Adipose tissue (tissue), 3 donors: ENCODE data around the gene PPIL1. TPM values are rescaled to one million over a fixed set of nuclear protein-coding genes. Genes with fewer than 3 reads are reported as not detected.

ENCODE experiments used
- H3K27ac ChIP-seq: one replicate; pipeline ENCODE4 v1.5.1; 2013; ENCODE audit warnings: low read depth, low read length
- WGBS, 3 donors: extraction: QIAGEN DNeasy Blood & Tissue Kit; methylation state at CpG; one replicate each; pipeline ENCODE4 v1.1.7; 2013; 5-methylcytosine and 5-hydroxymethylcytosine counted together
- polyA plus RNA-seq, 3 donors: library from polyadenylated mRNA; stranded (reverse); fragments of 200-250 nt; gene quantifications; one replicate each; pipeline ENCODE4 v1.2.3, GENCODE V29; 2013
- donor health status: healthy with polysubstance abuse.
- donor health status: Bipolar disorder and iron deficiency.
- donor health status: healthy.

PPIL1 gene
- polyA plus RNA-seq, 3 donors = 13.0 to 46.3 (median 13.3) TPM

DNA sequence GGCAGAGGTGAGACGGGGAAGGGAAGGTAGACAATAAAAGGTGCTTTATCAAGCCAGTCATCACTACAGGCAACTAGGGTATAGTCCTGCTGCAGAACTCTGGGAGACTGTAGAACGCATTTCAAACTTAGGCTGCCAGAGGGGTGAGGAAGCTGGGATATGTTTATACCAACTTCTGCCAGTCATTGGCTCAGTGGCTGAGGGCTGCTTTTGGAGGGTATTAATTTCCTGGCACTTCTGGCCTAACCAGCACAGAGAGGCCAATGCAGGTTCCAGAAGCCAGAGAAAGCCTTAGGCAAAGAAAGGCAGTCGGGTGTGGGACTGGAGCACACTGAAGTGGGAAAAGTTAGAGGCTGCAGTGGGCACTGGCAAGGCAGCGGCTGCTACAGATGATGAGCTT, 31.4 kb downstream of the PPIL1 start:
- 92 to 98% (median 95%) methylated on average over 4 of the region's 4 CpGs for WGBS, 3 donors
- H3K27ac ChIP-seq = no peak overlapping the region

DNA sequence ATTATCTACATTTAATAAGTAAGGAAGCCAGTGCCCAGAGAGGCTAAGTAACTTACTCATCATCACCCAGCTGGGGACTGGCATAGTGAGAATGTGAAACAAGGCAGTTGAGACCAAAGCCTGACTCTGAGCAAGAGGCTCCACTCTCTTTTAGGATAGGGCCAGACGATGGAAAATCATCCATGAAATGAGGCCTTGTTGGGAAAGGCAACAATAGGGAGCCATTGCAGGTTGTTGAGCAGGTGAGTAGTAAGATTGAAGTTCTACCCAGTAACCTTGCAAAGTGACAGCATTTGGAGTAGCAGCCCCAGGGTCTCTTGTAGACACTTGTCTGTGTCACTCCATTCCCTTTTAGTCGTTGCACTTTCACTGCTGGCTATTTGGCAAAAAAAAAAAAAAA, 32.8 kb downstream of the PPIL1 start:
- 87 to 92% (median 90%) methylated on average over 2 of the region's 2 CpGs for WGBS, 3 donors
- H3K27ac ChIP-seq = no peak overlapping the region

DNA sequence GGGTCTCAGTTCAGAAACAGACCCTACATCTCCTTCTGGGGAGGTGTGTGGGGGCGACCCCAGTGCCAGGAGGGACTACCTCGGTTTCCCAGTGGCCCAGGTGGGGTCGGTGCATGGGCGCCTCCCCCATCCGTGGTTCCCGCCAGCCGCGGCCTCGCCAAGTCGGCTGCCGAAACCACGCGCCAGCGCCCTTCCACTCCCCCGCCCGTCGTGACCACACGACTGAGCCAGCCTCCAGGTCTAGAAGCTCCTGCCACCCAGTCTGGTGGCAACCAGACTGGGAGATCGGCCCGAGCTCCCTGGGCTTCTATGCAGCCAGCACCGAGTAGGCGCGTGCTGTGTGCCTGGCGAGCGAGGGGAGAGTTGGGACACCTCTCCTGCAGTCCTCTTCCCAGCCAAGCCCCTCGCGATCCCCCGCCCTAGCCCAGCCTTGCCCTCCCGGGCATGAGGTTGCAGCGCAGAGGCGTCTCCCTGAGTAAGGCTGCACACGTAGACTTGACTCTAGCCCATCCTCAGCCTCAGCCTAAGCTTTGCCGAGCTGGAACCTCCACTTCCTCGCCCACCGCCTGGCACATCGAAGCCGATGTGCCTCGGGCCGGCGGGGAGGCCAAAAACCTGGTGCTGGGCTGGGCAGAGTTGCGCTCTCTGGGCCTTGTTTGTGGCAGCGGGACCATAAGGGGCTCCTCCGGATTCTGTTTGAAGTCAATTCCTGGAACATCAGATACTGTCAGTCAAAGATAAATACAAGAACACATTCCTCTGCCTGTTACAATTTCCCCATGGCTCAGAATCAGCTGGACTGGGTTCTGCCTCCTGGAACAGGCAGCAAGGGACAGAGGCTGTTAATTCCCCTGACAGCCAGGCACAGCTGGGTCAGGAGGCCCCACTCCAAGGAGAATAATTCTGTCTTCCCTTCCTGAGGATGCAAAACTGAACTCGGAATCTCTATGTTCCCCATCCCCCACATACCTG, 33.9 kb downstream of the PPIL1 start:
- no peak overlapping the region for H3K27ac ChIP-seq
- 15 to 22% (median 17%) methylated on average over 31 to 44 of the region's 44 CpGs for WGBS, 3 donors

DNA sequence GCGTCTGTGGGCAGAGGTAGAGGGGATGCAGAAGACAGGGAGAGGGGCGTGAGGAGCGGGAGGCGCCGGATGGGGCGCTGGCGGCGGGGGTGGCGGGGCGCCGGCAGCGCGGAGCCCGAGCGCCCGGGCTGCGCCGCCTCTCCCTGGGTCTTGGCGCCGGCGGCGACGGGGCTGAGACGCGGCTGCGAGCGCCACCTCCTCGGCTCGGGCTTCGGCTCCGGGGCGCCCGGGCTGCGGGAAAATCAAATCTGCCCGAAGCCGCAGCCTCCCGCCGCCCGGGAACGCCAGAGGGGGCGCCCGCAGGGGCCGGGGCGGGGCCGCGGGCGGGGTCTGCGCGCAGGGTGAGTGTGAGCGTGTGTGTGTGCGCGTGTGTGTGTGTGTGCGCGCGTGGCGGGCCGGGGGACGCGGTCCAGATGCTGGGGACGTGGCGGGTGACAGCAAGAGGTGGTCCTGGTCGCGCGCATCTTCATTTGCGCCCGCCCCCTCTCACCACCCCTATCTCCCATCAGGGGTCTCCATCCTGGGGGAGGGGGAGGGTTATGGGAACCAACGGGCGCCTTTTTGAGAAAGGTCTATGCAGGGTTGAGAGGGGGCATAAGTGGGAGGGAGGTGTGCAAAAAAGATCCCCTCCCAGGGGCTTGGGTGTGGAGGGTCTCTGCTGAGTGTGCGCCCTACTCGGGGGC, 34.7 kb downstream of the PPIL1 start:
- H3K27ac ChIP-seq = no peak overlapping the region
- WGBS, 3 donors = 0 to 2% (median 1%) methylated on average over 33 to 70 of the region's 70 CpGs

DNA sequence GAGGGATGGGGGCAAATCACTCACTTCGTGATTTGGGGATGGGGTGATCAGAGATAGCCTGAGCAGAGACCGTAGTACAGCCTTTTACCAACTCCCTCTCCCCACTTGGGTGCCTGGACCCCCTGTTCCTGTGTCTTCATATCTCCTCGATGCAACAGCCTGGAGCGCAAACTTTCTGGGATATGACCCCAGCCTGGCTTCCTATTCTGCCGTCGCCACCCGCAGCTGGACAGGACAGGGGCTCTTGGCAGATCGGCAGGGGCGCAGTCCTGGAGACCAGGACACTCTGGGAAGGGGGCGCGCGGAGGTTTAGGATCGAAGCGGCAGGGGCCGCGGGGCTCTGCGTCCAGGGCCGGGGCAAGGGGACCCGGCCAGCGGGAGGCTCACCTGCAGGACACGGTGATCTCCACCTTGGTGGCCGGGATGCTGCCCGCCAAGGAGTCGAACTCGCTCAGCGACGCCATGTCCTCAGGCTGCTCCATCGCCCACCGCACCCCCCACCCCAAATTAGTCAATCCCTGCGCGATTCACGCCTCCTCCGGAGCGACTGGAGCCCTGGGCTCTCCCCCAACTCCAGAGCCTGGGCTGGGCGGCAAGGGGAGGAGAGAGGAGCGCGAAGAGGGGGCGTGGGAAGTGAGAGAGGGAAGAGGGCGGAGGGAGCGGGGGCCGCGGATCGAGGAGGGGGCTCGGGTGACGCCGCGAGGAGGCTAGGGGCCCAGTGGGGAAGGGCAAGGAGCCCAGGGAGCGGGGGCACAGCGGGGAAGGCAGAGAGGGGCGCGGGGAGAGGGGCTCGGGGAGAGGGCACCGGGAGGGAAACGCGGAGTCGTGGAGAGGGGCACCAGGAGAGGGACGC, 35.5 kb downstream of the PPIL1 start, which contains the start of gene CPNE5:
Gene CPNE5, minus strand, starts transcription at position 549 of the 853 bp plus-strand sequence. Its CDS starts 67 bp downstream, at position 482.
- 8 to 19% (median 11%) methylated on average over 51 to 57 of the region's 57 CpGs for WGBS, 3 donors
- H3K27ac ChIP-seq = no peak within 1 kb of the TSS

DNA sequence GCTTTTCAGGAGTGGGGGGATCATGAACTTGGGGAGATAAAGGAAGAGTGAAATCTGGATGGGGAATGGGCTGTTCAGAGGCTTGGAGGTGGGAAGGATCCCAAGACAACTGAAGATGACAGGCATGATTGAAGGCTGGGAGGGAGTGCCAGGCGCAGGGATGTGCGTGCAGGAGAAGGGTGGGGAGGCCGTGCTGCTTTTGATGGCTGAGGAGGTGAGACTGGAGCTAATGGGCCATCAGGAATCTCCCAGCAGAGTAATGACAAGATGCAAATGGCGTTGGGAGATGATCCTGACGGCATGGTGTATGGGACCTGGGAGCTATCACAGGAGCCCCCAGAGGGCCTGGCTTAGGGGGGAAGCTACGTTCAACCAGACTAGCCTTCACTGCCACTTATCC, 36.9 kb downstream of the PPIL1 start:
- H3K27ac ChIP-seq = no peak overlapping the region
- WGBS, 3 donors = 96 to 97% (median 97%) methylated on average over 6 of the region's 6 CpGs

DNA sequence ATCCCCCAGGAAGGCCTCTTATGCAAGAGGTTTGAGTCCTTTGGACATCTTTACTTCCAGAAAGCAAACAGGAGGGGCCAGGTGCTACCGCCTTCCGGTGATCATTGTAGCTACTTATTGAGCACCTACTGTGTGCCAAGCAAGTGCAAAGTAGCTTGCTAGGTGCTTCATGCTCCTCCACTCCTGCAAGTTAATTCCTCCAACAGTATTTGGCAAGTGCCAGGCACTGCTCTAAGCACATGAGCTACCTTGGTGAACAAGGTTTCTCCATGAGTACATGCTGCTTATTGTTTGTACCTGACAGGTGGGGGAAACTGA, 37.6 kb downstream of the PPIL1 start:
- H3K27ac ChIP-seq = no peak overlapping the region
- 89 to 91% (median 89%) methylated on average over 2 of the region's 2 CpGs for WGBS, 3 donors

DNA sequence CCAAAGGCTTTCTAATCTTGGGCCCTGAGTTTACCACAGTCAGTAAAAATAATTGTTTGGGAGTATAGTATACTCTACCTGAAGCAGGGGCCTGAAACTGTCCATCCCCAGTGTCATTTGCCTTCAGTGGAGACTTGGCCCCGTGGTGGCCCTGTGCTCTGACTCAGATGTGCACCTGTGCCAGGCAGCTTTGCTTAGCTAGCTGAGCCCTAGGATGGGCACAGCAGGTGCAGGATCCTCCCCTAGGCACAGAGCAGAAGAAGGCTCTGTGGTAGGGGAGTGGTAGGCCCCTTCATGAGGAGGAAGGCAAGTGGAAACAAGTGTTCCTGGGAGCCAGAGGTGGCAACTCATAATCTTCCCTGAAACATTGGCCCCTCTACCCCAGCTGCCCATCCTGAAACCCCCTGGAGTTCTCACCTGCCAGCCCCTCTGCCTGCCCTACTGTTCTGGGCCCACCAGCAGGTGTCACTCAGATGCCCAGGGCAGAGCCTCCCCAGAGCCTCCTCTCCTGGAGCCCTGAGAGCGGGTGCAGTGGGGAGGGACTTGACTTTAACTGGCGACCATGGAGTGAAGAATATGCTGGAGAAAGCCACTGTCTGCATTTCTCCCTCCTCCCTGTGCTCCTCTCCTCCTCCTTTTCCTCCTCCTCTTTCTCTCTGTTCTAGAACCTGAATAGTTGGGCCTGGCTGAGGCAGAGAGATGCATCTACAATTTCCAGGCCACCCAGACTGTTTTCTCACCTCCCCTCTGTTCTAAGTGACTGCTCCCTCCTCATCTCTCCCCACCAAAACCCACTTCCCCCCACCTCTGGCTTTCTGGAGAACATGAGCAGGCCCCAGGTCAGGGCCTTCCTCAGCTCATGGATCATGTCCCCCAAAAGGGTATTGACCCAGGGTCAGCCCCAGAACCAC, 38.2 kb downstream of the PPIL1 start:
- no peak overlapping the region for H3K27ac ChIP-seq
- 83 to 90% (median 88%) methylated on average over 3 of the region's 3 CpGs for WGBS, 3 donors

DNA sequence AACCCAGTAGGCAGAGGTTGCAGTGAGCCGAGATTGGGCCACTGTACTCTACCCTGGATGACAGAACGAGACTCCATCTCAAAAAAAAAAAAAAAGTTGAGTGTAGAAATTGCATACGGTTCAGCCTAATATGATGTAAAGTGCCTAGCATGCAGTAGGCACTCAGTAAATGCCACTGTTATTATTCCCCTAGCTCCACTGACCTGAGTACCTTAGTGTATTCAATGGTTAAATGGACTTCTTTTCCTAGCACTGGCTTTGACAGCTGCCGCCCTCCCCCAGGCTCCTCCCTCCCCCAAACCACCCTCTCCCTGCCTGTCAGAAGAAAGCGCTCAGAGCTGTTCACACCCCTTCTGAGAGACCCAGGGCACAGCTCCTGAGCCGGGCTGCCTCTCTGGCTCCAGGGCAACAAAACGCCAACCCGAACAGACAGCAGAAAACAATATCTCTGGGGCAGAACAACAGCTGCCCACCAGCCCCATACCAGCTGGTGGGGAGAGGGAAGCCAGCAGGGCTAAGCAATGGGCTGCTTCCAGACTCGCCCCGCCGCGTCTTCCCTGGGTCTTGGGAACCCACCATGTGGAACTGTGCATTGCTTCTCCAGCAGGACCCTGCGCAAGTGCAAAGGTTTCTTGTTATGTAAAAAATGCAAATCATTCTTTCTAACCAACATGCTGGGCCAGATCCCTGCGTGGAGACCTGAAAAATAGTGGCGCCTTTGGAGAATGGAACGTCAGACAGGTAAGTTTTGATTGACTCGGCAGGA, 39.8 kb downstream of the PPIL1 start:
- 60 to 76% (median 67%) methylated on average over 17 of the region's 17 CpGs for WGBS, 3 donors
- no peak overlapping the region for H3K27ac ChIP-seq

DNA sequence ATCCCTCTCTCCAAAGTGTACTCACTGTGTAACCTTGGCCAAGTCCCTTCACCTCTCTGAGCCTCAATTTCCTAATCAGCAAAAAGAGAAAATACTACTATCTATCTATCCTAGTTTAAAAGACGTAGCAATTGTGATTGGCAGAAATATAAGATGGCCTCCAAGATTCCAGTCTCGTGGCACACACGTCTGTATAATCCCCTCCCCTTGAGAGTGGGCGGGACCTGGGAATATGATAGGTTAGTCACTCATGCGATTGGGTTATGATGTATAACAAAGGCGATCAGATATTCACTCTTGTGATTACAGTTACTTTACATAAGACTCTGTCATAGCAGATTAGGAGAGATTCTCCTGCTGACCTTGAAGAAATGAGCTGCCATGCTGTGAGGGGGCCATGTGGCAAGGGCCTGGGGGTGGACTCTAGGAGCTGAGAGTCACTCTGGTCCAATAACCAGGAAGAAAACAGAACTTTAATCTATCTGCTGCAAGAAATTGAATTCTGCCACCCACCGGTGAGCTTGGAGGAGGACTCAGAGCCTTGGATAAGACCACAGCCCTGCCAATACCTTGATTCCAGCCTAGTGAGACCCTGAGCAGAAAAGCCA, 41.3 kb downstream of the PPIL1 start:
- no peak overlapping the region for H3K27ac ChIP-seq
- 94 to 98% (median 96%) methylated on average over 7 of the region's 7 CpGs for WGBS, 3 donors

DNA sequence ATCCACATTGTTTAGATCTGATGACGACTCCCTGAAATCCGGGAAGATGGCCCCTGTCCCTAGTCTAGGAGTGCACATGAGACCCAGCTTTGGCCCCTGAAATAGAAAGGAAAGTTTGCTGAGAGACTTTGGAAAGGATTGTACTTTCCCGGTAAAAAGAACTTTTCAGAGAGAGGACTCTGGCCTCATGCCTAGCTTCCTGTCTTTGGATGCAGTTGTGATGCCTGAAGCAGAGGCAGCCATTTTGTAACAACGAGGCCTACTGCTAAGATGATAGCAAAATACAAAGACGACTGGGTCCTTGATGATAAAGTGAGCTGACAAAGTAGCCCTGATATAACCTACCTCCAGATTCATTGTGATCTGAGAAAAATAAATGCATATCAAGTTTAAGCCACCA, 42.3 kb downstream of the PPIL1 start:
- WGBS, 3 donors = 92 to 95% (median 93%) methylated on average over 5 of the region's 5 CpGs
- no peak overlapping the region for H3K27ac ChIP-seq

DNA sequence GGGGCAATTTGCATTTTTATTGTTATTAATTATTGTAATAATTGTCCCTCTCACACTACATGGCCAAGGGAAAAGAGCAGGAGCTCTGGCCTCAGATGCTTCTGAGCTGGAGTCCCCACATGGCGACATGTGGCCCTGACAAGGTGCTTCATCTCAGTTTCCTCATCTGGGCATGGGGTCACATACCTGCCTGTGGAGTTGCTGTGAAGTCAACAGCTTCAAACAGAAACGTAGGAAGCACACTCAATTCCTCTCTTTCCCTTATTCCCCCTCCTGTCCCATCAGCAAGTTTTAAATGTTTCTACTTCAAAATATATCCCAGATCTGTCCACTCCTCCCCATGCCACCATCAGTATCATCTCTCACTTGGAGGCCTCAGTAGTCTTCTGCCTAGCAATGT, 44.0 kb downstream of the PPIL1 start:
- H3K27ac ChIP-seq = no peak overlapping the region
- WGBS, 3 donors = 25 to 78% (median 63%) methylated on average over 2 of the region's 2 CpGs

DNA sequence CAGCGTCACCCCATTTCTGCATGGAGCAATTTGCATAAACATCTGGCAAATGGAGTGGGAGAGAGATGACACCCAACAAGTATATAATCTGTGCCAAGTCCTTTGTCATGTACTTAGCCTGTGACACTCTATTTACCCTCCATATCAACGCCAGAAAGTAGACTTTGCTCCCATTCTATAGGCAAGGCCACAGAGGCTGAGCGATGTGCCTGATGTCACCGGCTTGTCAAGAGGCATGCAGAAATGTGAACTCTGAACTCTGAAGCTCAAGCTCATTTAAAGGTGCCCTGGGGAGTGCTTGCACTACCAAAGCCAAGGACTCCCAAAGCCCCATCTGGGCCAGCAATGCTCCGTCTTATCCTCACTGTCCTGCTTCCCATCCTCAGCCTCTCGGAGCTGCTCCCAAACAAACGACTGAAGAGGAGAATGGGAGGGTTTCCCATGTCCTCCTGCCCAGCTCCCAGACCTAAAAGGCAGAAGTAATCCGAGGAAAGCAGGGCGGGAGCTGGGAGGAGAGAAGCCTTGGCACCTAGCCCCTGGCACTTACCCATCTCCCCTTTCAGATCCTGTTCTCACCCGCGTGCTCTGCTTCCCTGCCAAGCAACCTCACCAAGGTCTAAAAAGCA, 44.6 kb downstream of the PPIL1 start:
- H3K27ac ChIP-seq = no peak overlapping the region
- 16 to 48% (median 45%) methylated on average over 11 of the region's 11 CpGs for WGBS, 3 donors

DNA sequence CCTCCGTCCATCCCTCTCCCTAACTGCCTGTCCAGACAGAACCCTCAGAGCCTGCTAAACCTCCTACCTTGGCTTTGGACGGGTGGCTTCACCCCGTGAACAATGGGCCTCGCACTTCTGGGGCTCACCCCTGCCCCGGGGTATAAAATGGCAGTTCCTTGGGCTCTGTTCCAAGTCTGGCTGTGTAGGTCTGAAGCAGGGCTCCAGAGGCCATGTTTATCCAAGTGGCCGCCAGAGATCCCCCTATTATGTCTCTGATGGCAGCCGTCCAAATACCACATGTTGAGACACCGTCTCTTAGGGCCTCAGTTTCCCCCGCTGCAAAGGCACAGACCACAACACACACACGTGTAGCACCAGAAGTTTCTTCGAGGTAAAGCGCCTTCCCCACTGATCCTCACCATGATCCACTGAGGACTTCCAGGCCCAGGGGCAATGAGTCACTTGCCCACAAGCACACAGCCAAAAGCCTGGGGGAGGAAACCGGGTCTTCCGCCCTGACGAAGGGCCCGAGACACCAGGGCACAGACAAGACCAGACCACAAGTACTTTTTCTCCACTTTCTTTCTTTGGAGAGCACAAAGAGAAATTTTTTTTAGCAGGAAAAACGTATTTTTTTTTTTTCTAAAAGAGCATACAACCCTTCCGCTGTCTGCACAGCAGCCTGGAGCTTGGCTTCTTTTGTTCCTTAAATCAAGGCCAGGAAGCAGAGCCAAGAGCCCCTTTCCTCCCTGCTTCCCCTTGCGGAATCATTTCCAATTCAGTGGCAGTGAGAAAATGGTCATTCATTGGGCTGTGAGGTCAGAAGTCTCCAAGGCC, 47.1 kb downstream of the PPIL1 start:
- H3K27ac ChIP-seq = no peak overlapping the region
- 24 to 73% (median 30%) methylated on average over 19 of the region's 19 CpGs for WGBS, 3 donors

DNA sequence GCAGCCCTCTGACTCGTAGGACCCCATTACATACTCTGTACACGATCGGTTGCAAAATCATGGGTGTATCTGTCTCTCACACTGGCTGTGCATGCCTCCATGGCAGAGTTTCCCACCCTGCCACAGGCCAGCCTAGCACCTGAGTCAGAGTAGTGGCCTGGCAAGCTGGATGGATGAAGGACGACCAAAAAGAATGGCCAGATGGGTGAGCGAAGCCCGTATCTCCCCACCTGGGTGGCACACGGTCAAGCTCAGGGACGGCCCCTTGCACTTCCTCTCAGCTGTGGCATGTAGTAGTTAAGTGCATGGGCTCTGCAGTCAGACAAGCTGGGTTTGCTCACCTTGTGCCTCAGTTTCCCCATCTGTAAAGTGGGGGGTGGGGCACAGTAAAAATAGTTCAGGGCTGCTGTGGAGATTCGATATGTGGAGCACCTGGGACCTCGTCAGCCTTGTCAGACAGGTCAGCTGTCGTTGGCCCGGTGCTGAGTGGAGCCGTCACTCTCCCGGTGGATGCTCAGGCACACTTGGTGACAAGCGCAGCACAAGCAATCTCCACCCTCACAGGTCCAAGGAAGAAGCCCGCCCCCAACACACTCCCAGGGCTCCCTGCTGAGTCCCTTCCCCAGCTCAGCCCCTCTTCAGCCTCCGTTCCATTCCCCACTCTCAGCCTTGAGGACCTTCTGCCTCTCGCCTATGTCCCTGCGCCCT, 47.9 kb downstream of the PPIL1 start:
- H3K27ac ChIP-seq = no peak overlapping the region
- WGBS, 3 donors = 75 to 82% (median 79%) methylated on average over 19 of the region's 19 CpGs
